ENCODE data around the gene RAB21.
A peak's percentile ranks its signal among the peaks of the same experiment; 100 is the strongest.

The RAB21 gene

GRCh38 chr12:71721783-71722505 lies 32.7 kb upstream of the RAB21 start:
- in situ Hi-C loops (cut with HindIII; ENCODE audit: low sequenced_read_pairs) = no loop called here
- DNase-seq (ENCODE audit: low read depth, low spot score) = no peak
- no peak for TF ChIP-seq CTCF (IDR thresholded peaks at IDR 0.05; ENCODE audit: low read depth, low read length)
- no peak overlapping the region for H3K4me3 ChIP-seq (ENCODE audit: low read depth, low read length)

GRCh38 chr12:71725011-71725410 lies 29.7 kb upstream of the RAB21 start:
- H3K4me3 ChIP-seq (ENCODE audit: low read depth, low read length) = no peak overlapping the region
- in situ Hi-C loops (cut with HindIII; ENCODE audit: low sequenced_read_pairs) = no loop called here
- no peak for TF ChIP-seq CTCF (IDR thresholded peaks at IDR 0.05; ENCODE audit: low read depth, low read length)
- DNase-seq (ENCODE audit: low read depth, low spot score) = no peak

- in situ Hi-C loops (cut with HindIII; ENCODE audit: low sequenced_read_pairs) = no loop called here
- DNase-seq (ENCODE audit: low read depth, low spot score) = no peak
- H3K4me3 ChIP-seq (ENCODE audit: low read depth, low read length) = no peak overlapping the region
- TF ChIP-seq CTCF (IDR thresholded peaks at IDR 0.05; ENCODE audit: low read depth, low read length) = no peak
Measured at GRCh38 chr12:71726548-71726947, 28.1 kb upstream of the RAB21 start.

- TF ChIP-seq CTCF (IDR thresholded peaks at IDR 0.05; ENCODE audit: low read depth, low read length) = no peak
- in situ Hi-C loops (cut with HindIII; ENCODE audit: low sequenced_read_pairs) = no loop called here
- H3K4me3 ChIP-seq (ENCODE audit: low read depth, low read length) = no peak overlapping the region
- no peak for DNase-seq (ENCODE audit: low read depth, low spot score)
Measured at GRCh38 chr12:71727958-71728357, 26.7 kb upstream of the RAB21 start.

- DNase-seq (ENCODE audit: low read depth, low spot score) = no peak
- in situ Hi-C loops (cut with HindIII; ENCODE audit: low sequenced_read_pairs) = no loop called here
- H3K4me3 ChIP-seq (ENCODE audit: low read depth, low read length) = no peak overlapping the region
- TF ChIP-seq CTCF (IDR thresholded peaks at IDR 0.05; ENCODE audit: low read depth, low read length) = no peak
Measured at GRCh38 chr12:71730936-71731335, 23.7 kb upstream of the RAB21 start.

- H3K4me3 ChIP-seq (ENCODE audit: low read depth, low read length) = no peak overlapping the region
- in situ Hi-C loops (cut with HindIII; ENCODE audit: low sequenced_read_pairs) = no loop called here
- TF ChIP-seq CTCF (IDR thresholded peaks at IDR 0.05; ENCODE audit: low read depth, low read length) = no peak
- DNase-seq (ENCODE audit: low read depth, low spot score) = peak; percentile 20
Measured at GRCh38 chr12:71731439-71732356, 23.0 kb upstream of the RAB21 start.

Measured in astrocyte of the spinal cord (primary cell).